HG03039 (cell line): ENCODE results near the gene PDPN.

ENCODE experiments used
- ATAC-seq: cut with Tn5 transposase; IDR thresholded peaks from one replicate; pipeline ENCODE4 v1.9.1; 2021; ENCODE audit warnings: mild to moderate bottlenecking, moderate library complexity; ENCODE audit not compliant: unreplicated experiment

Gene PDPN

GRCh38 chr1:13576926-13577325, 6.7 kb upstream of the PDPN start:
- ATAC-seq, result no peak

GRCh38 chr1:13577846-13578245, 5.8 kb upstream of the PDPN start:
- no peak for ATAC-seq

- ATAC-seq, result no peak
Observed at GRCh38 chr1:13581446-13581845, 2.2 kb upstream of the PDPN start.

GRCh38 chr1:13582713-13583443, 754 bp upstream of the PDPN start:
- ATAC-seq, result no peak

DNA sequence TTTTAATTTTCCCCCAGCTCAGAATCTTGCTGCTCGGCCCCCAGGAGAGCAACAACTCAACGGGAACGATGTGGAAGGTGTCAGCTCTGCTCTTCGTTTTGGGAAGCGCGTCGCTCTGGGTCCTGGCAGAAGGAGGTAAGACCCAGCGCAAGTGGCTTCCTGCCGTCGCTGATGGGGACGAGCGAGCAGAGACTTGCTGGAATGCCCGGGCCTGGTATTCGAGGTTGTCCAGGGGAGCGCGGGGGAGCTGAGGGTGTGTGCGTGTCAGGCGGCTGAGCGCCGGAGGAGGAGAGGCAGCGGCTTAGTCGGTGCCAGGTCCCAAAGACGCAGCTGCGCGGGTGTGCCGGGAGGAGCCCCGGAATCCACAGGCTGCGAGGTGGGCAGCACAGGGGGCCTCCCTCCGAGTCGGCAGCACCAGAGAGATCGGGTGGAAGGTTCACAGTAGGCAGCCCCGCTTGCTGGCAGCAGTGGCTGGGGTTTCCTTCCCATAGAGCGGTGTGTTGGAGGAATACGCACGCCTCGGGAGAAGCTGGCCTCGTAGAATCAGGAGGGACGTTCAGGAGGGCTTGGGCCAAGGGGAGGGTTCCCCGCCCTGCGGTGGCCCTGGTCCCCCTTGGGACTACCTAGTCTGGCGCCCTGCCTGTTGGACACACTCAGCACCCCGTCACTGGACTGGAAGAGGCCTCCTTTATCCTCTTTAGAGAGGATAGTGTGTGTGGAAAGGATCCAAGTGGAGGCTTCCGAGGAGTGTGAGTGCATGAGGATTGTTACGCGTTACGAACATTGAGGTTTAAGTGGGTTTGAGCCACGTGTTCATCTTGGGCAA, 547 bp downstream of the PDPN start:
- ATAC-seq, result no peak

DNA sequence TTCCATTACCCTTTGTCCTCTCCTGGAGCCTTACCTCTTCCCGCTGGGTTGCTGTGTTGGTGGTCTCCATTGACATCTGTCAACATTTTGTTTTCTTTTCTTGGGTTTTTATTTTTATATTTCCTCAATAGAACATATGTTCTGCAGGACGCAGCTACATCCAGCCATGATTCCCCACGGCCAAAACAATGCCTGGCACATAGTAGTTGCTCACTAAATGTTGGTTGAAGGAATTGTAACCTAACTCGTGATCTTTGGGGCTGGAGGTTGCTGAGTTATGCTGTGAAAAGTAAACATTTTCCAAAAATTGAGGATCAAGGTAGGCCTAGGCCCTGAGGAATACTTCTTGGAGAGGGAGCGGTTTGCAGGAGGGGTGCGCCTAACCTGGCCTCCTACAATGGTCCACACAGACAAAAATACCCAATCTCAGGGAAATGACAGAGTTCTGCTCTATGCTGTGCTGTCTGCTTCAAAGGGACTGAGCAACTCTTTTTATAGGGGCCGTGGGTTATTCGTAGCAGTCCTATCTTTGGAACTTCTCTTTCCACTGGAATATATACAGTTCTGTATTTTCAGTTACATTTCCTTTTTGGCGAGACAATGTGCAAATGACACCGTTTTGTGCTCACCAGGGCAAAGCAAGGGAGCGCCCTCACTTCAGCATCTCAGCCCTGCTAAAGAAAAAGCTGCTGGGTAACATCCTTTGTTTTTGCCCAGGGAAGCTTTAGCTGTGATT, 1.4 kb downstream of the PDPN start:
- no peak for ATAC-seq

- no peak for ATAC-seq
Observed at GRCh38 chr1:13585612-13585991, 2.0 kb downstream of the PDPN start.

DNA sequence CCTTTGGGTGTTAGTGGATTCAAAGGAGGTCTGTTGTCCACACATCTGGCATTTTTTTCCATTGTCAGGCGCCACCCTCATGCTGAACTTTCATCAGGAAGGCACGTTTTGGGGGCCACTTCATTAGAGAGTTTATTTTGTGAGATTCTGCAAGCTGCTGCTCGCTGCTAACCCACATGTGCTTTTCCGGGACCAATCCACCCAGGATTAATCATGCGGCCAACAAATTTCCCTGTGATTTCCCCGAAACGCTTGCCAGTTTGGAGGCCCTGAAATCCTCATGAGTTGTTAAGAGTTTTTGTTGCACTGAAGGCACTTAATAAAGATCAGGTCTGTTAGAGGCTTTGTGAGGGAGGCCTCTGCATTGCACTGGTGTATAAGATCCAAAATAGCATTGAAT, 2.4 kb downstream of the PDPN start:
- no peak for ATAC-seq

- ATAC-seq, result no peak
Observed at GRCh38 chr1:13587256-13588030, 3.8 kb downstream of the PDPN start.

DNA sequence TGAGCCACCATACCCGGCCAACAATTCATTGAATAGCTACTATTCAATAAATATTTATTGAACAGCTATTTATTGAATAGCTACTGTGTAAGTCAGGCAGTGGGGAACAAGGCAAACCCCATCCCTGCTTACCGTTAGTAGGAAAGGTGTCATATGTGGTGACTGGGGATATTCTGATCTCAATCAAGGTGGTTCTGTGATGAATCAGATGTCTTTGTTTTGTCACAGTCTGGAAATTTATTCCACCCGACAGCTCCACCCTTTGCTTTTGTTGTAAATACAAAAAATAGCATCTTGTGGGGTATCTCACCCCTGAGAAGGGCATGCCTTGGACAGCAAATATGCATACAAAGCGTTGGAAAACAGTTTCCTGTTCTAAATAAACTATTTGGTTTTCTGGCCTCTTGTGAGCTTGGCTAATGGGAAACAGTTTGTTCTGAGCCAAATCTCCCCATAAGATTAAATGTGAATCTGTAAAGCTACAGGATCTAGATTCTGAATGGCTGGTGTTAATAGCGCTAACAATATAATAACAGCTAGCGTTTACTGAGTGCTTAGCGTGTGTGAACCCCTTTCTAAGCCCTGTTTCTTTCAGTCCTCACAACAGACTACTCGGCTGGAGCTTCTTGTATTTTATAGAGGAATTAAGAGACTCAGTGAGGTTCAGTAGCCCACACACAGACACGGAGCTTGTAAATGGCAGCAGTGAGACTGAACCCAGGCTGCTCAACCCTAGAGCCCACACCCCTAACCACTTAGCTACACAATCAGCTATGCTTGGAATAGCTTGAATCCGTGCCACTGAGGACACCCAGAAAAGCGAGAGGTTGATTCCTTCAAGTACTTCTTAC, 5.5 kb downstream of the PDPN start:
- no peak for ATAC-seq

- no peak for ATAC-seq
Observed at GRCh38 chr1:13590486-13590885, 6.9 kb downstream of the PDPN start.

DNA sequence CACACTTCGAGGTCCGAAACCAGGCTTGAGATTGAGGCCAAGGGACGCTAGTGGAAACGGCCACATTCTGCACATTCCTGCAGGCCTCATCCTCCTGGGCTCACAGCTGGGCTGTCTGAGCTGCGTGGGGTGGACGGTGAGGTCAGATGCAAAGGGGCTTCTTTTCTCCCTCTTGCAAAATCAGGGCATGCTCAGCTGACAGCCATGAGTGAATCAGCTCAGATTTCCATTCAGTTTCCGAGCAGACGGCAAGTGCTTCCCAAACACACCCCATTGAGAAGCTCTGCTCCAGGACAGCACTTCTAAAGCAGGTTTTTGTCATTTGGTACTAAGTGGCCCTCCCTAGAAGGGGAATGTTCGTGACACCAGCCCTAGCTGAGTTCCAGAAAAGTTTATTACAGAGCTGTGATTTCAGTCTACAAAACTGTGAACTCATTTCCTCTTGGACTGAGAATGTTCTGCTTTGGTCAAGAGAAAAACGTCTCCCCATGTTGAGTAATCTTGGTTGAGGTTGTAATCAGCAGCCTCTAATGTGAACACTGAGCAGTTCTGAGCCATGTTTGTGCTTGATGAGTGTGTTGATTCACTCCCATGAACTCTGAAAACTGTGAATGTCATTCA, 10.0 kb downstream of the PDPN start:
- ATAC-seq, result no peak

- no peak for ATAC-seq
Observed at GRCh38 chr1:13595411-13595810, 11.8 kb downstream of the PDPN start.

GRCh38 chr1:13597166-13597565, 13.5 kb downstream of the PDPN start:
- ATAC-seq, result no peak

DNA sequence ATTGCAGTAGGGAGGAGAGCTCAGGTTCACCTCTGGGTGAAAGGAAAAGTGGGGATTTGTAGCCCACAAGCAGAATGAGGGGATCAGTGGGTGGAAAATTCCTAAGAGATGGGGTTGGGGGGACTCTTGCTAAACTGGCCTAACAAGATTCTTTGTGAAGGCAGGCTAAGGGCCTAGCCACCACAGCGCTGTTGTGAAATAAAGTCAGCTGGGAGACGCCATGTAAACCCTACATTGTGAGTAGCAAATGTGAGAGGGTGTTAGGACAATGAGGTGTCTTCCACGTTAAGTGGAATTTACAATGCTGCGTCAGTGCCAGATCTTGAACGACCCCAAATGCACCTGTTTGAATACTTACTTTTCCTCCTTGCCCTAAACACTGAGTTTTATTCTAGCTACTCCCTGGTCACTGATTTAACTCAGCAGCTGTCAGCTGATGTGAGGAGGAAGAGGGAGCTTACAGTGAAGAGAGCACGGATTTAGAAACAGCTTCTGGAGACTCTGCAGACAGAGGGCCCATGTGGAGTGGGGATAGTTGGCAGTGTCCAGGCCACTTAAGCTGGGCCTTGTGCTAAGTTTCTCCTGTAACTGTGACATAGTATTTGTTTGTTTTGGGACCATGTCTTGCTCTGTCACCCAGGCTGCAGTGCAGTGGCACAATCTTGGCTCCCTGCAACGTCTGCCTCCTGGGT, 17.3 kb downstream of the PDPN start:
- ATAC-seq, result no peak

GRCh38 chr1:13604176-13604575, 20.5 kb downstream of the PDPN start:
- no peak for ATAC-seq

- ATAC-seq, result no peak
Observed at GRCh38 chr1:13604721-13605120, 21.1 kb downstream of the PDPN start.

- no peak for ATAC-seq
Observed at GRCh38 chr1:13605159-13605558, 21.5 kb downstream of the PDPN start.

DNA sequence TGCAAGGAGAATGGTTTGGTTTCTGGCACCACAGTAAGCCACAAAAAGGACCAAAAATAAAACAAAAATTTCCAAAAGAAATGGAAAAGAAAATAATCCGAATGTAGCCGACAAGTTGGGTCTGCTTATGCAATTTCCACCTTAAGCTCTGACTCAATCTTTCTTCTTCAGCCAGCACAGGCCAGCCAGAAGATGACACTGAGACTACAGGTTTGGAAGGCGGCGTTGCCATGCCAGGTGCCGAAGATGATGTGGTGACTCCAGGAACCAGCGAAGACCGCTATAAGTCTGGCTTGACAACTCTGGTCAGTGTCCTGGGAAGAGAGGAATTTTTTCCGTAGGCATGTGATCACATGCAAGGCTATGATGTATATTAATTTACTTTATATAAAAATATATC, 23.4 kb downstream of the PDPN start:
- no peak for ATAC-seq
